C4-2B (cell line): ENCODE data around the gene NUP58.

Experiments
- H3K27ac ChIP-seq: fragments of 450-650 bp; 2 replicates; pipeline ENCODE4 v1.5.1; 2017
- CTCF ChIP-seq: fragments of 450-650 bp; conservative IDR thresholded peaks from 2 replicates; pipeline ENCODE4 v1.5.1; 2017; ENCODE audit warnings: mild to moderate bottlenecking
- ZFX ChIP-seq: fragments of 450-650 bp; IDR thresholded peaks from 2 replicates; pipeline ENCODE4 v1.6.1; 2017

Gene NUP58

GRCh38 chr13:25335856-25336255 lies 34.4 kb downstream of the NUP58 start:
- H3K27ac ChIP-seq, result no peak overlapping the region
- TF ChIP-seq CTCF (no peak), ZFX (no peak)

GRCh38 chr13:25345576-25345975 lies 44.2 kb downstream of the NUP58 start:
- H3K27ac ChIP-seq, result no peak overlapping the region
- TF ChIP-seq ZFX, result no peak
- TF ChIP-seq CTCF, result no peak

GRCh38 chr13:25347151-25347550 lies 45.7 kb downstream of the NUP58 start:
- H3K27ac ChIP-seq, result no peak overlapping the region

GRCh38 chr13:25351404-25351803 lies 50.0 kb downstream of the NUP58 start:
- H3K27ac ChIP-seq, result no peak overlapping the region
- TF ChIP-seq ZFX, result no peak
- TF ChIP-seq CTCF, result no peak

More at GRCh38 chr13:25347151-25347550, 45.7 kb downstream of the NUP58 start:
- TF ChIP-seq ZFX (no peak), CTCF (no peak)

- no peak for TF ChIP-seq CTCF
- TF ChIP-seq ZFX, result no peak
- no peak overlapping the region for H3K27ac ChIP-seq
Observed at GRCh38 chr13:25352230-25352629, 50.8 kb downstream of the NUP58 start.

- TF ChIP-seq CTCF (no peak), ZFX (no peak)
- H3K27ac ChIP-seq, result no peak overlapping the region
Observed at GRCh38 chr13:25352806-25353205, 51.4 kb downstream of the NUP58 start.

GRCh38 chr13:25353344-25353743 lies 51.9 kb downstream of the NUP58 start:
- H3K27ac ChIP-seq, result no peak overlapping the region
- TF ChIP-seq CTCF (no peak), ZFX (no peak)
